Peyer's patch (tissue), 4 donors: ENCODE measurements around the gene GNMT. TPM values are rescaled to one million over a fixed set of nuclear protein-coding genes. Genes with fewer than 3 reads are reported as not detected.

ENCODE experiments used
- DNase-seq, 3 donors: peaks; one replicate each; pipeline ENCODE4 v3.0.0-alpha.2; 2017 to 2019
- H3K27ac ChIP-seq, 4 donors: fragments of 200-600 bp; sonication (generic); one replicate each; pipeline ENCODE4 v1.5.1; 2016 to 2019
- H3K27me3 ChIP-seq, 2 donors: fragments of 200-600 bp; sonication (generic); one replicate each; pipeline ENCODE4 v1.5.1; 2019
- H3K36me3 ChIP-seq, 3 donors: fragments of 200-600 bp; sonication (generic); one replicate each; pipeline ENCODE4 v1.5.1; 2016 to 2019
- H3K4me1 ChIP-seq, 4 donors: fragments of 200-600 bp; sonication (generic); one replicate each; pipeline ENCODE4 v1.5.1; 2016 to 2019
- H3K4me3 ChIP-seq, 4 donors: fragments of 200-600 bp; sonication (generic); 1 replicate in 3 of 4; 2 replicates in 1 of 4; pipeline ENCODE4 v1.5.1; 2016 to 2019; ENCODE audit warnings: mild to moderate bottlenecking in 1 of 4
- H3K9me3 ChIP-seq, 4 donors: fragments of 200-600 bp; sonication (generic); one replicate each; pipeline ENCODE4 v1.5.1; 2016 to 2019; ENCODE audit warnings: mild to moderate bottlenecking in 1 of 4
- POLR2A ChIP-seq, 2 donors: fragments of 450-650 bp; IDR thresholded peaks; one replicate each; pipeline ENCODE4 v1.5.1; 2017; ENCODE audit warnings: antibody characterized with exemption in 2 of 2, mild to moderate bottlenecking in 2 of 2, moderate library complexity in 2 of 2
- total RNA-seq, 4 donors: library from RNA; depleted of rRNA; stranded (reverse); fragments of >200 nt; gene quantifications; one replicate each; pipeline ENCODE4 v1.1.0, GENCODE V29; 2016
- TF ChIP-seq, protein P1 (sequence below), 6 experiments: fragments of 450-650 bp in 4 of 6; fragments of 200-600 bp in 2 of 6; sonication (generic) in 1 of 6; IDR thresholded peaks; one replicate each; pipeline ENCODE4 v1.5.1; 2017 to 2019; ENCODE audit warnings: antibody characterized with exemption in 6 of 6, mild to moderate bottlenecking in 3 of 6, moderate library complexity in 1 of 6

Gene GNMT
- total RNA-seq, 4 donors from 2014 or later = 4.3 TPM; not detected in 3

DNA sequence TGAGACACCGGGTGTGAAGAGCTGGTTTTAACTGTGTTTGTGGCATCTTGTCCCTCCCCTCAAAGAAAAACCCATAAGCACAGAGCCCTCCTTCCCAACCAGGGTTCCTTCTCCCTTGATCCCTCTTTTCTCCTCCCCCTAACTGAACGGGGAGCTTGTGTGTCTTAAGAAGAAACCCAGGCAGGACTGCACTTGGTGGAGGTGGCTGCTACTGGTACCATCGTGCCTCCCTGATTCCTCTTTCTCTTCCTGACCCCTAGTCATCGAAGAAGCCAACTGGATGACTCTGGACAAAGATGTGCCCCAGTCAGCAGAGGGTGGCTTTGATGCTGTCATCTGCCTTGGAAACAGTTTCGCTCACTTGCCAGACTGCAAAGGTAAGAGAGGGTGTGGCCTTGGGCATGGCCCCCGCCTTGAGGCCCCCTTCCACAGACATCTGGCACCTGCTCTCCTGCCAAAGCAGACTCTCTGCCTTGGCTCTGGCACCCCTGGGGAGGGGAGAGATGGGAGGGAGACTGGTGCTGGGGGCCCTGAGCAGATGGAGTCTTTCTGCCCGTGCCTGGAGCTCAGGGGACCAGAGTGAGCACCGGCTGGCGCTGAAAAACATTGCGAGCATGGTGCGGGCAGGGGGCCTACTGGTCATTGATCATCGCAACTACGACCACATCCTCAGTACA, 2.1 kb downstream of the GNMT start:
- Histone ChIP-seq H3K4me1 (peaks cover 3 to 16% (median 9%) of the 10 kb centered on the region in 4 donors), H3K9me3 (no peaks in the 10 kb centered on the region), H3K27me3 (no peaks in the 10 kb centered on the region), H3K36me3 (peaks cover 0 to 51% (median 0%) of the 10 kb centered on the region in 3 donors), H3K27ac (no peak overlapping the region), H3K4me3 (no peak overlapping the region)
- DNase-seq = no peak
- TF ChIP-seq, protein P1, sequence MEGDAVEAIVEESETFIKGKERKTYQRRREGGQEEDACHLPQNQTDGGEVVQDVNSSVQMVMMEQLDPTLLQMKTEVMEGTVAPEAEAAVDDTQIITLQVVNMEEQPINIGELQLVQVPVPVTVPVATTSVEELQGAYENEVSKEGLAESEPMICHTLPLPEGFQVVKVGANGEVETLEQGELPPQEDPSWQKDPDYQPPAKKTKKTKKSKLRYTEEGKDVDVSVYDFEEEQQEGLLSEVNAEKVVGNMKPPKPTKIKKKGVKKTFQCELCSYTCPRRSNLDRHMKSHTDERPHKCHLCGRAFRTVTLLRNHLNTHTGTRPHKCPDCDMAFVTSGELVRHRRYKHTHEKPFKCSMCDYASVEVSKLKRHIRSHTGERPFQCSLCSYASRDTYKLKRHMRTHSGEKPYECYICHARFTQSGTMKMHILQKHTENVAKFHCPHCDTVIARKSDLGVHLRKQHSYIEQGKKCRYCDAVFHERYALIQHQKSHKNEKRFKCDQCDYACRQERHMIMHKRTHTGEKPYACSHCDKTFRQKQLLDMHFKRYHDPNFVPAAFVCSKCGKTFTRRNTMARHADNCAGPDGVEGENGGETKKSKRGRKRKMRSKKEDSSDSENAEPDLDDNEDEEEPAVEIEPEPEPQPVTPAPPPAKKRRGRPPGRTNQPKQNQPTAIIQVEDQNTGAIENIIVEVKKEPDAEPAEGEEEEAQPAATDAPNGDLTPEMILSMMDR (IDR thresholded peaks at IDR 0.05) = no peak
- TF ChIP-seq POLR2A (IDR thresholded peaks at IDR 0.05) = no peak

DNA sequence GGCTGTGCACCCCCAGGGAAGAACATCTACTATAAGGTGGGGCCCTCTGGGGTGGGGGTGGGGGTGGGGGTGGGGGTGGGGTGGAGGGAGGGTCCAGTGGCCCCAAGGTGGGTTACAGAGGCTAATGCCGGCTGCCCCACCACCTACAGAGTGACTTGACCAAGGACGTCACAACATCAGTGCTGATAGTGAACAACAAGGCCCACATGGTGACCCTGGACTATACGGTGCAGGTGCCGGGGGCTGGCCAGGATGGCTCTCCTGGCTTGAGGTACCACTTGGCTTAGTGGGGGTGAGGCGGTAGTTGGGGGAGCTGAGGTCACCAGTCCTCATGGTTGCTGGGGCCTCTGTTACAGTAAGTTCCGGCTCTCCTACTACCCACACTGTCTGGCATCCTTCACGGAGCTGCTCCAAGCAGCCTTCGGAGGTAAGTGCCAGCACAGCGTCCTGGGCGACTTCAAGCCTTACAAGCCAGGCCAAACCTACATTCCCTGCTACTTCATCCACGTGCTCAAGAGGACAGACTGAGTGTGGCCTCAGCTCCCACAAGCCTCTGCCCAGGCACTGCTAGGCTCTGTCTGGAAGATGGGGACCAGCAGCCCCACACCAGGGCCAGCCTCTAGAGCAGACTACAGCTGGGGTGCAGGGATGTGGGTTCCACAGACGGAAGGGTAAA, 2.8 kb downstream of the GNMT start:
- Histone ChIP-seq H3K9me3 (no peaks in the 10 kb centered on the region), H3K4me3 (no peak overlapping the region), H3K4me1 (peaks cover 3 to 16% (median 9%) of the 10 kb centered on the region in 4 donors), H3K27ac (no peak overlapping the region), H3K36me3 (peaks cover 0 to 57% (median 0%) of the 10 kb centered on the region in 3 donors), H3K27me3 (no peaks in the 10 kb centered on the region)
- DNase-seq = no peak
- no peak for TF ChIP-seq POLR2A (IDR thresholded peaks at IDR 0.05)
- TF ChIP-seq, protein P1 (IDR thresholded peaks at IDR 0.05) = no peak

DNA sequence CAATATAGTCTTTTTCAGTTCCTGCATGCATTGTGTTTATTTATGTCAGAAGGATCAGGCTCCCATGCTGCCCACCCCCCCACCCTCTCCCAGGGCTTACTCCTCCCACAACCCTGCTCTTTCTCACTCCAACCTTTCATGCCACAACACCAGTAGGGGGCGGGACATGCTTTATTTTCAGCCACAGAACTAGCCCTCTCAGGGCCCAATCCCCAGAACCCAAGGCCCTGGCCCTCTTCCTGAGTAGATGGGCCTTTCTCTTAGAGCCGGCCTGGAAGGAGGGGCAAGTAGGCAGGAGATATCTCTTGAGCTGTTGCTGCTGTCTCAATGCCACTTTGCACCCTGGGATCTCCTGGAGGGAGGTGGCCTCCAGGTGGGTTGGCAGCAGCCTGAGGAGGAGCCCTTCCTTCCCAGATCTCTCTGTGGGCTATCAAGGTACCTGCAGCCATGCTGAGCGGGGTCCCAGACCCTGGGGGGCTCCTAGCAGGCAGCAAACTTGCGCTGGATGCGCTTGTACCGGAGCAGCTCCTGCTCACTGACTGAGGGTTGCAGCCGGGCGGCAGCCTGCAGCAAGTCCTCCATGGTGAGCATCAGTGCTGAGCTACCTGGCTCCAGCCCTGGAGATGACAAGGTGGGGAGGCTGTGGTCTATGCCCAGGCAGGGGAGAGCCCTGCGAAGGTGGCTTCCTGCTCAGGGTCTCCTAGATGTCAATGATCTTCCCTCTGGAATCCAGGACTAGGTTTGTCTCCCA, 3.5 kb downstream of the GNMT start:
- Histone ChIP-seq H3K27me3 (no peaks in the 10 kb centered on the region), H3K36me3 (peaks cover 0 to 64% (median 0%) of the 10 kb centered on the region in 3 donors), H3K4me3 (no peak overlapping the region), H3K9me3 (no peaks in the 10 kb centered on the region), H3K27ac (no peak overlapping the region), H3K4me1 (peaks cover 3 to 16% (median 9%) of the 10 kb centered on the region in 4 donors)
- TF ChIP-seq, protein P1 (IDR thresholded peaks at IDR 0.05) = peak in 3 of 6 experiments; percentile 11 to 41 (median 22)
- TF ChIP-seq POLR2A (IDR thresholded peaks at IDR 0.05) = no peak
- peak in 1 of 3 donors; percentile 60 for DNase-seq

DNA sequence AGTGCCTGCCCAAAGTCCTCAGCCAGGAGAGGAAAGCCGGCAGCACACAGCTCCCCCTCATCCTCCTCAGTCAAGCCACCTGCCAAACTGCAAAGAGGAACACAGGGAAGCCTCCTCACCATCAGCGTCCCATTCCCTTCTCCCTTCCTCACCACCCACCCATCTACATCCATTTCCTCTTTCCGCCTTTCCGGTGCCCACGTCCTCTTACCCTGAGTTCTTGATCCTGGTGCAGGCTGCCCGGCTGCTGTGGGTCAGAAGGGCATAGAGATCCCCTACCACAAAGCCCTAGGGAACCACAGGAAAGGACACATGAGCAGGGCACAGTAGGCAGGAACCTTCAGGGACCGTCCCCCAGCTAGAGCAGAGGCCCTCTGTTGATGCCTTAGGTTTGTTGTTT, 6.0 kb downstream of the GNMT start:
- H3K4me3 ChIP-seq = no peak overlapping the region
- no peaks in the 10 kb centered on the region for H3K27me3 ChIP-seq
- H3K36me3 ChIP-seq = peaks cover 0 to 67% (median 0%) of the 10 kb centered on the region in 3 donors
- H3K4me1 ChIP-seq = no peaks in the 10 kb centered on the region
- DNase-seq = no peak
- TF ChIP-seq POLR2A (IDR thresholded peaks at IDR 0.05) = no peak
- H3K9me3 ChIP-seq = no peaks in the 10 kb centered on the region
- no peak overlapping the region for H3K27ac ChIP-seq

DNA sequence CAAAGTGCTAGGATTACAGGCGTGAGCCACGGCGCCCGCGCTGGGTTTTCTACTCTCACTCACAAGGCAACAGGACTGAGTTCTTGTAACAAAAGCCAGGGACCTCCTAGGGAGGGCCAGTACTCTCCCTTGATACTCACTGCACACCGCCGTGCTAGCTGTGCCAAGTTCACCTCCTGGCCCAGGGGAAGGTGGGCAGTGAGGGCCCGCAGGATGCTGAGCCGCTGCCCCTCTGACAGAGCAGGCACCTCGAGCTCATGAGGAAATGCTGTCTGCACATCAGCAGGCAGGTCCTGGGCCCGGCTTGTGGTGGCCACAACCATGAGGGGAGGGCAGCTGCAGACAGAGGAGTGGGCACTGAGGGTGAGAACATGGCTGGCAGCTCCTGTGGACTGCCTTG, 6.7 kb downstream of the GNMT start:
- Histone ChIP-seq H3K36me3 (peaks cover 0 to 61% (median 0%) of the 10 kb centered on the region in 3 donors), H3K27me3 (no peaks in the 10 kb centered on the region), H3K9me3 (no peaks in the 10 kb centered on the region), H3K4me3 (no peak overlapping the region), H3K4me1 (no peaks in the 10 kb centered on the region), H3K27ac (no peak overlapping the region)
- no peak for TF ChIP-seq POLR2A (IDR thresholded peaks at IDR 0.05)
- TF ChIP-seq, protein P1 (IDR thresholded peaks at IDR 0.05) = no peak
- DNase-seq = no peak
